ENCODE data around the gene KIF19.

Gene KIF19

GRCh38 chr17:74367206-74367605 lies 41.2 kb downstream of the KIF19 start, which contains the start of gene GPR142:
Gene GPR142 (plus strand): TSS chr17:74367506. CDS start chr17:74369541, 2,035 bp downstream.
- DNase-seq: no peak

DNA sequence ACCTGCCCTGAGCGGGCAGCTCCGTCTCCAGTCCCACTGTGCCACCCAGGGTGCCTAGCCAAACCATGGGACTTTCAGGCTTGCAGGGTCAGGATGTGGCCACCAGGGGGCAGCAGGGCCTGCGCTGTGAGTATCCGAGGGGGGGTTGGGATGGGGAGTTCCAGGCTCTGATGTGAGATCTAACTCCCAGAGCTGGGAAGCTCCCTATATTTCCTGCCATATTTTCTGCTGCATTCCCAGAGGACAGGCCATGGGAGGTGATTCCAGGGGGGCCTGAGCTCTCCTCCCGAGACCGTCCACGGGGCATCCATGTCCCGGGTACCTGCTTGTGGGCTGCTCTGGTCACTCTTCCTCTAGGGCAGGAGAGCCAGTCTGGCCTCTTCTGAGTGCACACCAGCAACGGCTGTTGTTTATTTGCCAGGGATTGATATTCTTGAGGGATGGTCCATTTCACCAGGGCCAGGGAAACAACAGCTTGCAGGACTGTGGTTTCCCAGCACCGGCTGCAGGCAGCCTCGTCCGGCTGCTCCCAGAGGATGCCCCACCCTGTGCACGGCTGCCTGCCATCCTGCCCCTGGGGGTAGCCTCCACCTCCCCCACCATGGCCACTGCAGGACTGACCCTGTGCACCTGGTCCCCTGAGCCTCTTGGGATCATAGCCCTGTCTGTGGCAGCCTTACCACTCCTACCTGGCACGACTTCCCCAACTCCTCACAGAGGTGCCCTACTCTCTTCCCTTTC lies 42.5 kb downstream of the KIF19 start:
- DNase-seq: peak; percentile 76

DNA sequence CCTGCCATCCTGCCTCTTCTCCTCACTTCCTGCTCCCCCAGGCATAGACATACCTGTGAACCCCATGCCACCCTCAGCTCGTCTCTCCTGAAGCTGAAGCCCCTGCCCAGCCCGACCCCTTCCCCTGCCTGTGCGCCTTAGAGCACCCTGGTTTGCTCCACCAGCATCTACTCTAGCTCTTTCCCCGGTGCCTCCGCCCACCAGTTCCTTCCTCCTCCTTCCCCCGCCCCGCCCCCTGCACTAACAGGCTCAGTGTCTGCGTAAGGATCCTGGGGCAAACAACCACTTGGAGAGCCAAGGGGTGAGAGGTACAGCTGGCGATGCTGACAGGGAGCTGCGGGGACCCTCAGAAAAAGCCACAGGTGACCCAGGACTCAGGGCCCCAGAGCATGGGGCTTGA lies 43.2 kb downstream of the KIF19 start:
- peak; percentile 65 for DNase-seq

- DNase-seq: no peak
These were observed 43.9 kb downstream of the KIF19 start for GRCh38 chr17:74369665-74370490.

- DNase-seq: no peak
These were observed 45.7 kb downstream of the KIF19 start for GRCh38 chr17:74371653-74372147.

DNA sequence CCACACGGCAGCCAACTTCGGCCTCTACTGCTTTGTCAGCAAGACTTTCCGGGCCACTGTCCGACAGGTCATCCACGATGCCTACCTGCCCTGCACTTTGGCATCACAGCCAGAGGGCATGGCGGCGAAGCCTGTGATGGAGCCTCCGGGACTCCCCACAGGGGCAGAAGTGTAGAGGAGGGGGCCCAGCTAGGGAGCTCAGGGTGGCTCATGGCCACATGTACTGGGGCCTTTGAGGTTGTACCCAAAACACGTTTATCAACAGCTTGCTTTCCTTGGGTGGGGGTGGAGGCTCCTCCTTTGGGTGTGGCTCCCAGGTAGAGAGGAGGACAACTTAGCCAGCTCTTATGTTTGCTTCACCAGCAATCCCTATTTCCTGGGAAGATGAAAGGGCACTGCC lies 46.4 kb downstream of the KIF19 start:
- DNase-seq: no peak

DNA sequence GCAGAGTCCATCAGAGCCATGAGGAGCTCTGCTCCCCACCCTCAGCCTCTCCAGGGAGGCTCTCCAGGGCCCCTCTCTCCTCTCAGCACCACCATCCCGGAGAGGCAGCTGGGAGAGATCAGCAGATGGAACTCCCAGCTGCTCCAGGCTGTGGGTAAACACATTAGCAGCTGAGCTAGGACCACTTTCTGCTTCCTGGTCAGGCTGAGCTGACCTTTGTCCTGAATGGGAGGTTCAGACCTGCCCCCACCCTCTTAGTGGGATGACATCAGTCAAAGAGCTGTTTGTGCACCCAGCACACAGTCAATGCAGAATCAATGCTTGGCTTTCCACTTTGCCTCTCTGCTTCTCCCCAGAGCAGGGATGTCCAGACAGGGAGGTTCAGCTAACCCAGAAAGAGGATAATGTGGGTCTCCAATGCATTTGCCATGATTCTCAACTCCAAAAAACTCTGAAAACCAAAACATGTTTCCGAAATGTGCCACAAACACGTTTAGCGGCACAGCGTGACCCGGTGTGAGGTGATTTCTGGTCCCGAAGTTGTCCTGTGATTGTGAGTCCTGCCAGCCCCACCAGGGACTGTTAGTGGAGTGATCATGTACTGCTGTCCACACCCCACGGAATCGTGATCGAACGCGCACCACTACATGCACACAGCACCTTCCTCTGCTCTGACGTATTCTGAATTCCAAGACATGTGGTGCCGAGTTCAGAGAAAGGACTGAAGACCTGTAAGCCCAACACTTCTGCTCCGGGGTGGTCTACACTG lies 48.0 kb downstream of the KIF19 start:
- DNase-seq: no peak

DNA sequence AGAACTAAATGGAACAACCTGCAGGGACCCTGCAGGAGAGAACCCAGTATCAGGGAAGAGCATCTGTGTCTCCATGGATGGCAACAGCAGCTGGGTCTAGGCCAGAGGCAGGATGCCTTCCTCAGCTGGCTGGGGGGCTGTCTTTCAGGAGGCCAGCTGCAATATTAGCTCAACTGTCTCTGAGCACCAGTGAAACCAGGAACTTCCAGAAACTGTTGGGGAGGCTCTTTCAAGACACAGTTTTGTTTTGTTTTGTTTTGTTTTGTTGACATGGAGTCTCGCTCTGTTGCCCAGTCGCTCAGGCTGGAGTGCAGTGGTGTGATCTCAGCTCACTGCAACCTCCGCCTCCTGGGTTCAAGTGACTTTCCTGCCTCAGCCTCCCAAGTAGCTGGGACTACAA lies 48.8 kb downstream of the KIF19 start:
- DNase-seq: no peak

DNA sequence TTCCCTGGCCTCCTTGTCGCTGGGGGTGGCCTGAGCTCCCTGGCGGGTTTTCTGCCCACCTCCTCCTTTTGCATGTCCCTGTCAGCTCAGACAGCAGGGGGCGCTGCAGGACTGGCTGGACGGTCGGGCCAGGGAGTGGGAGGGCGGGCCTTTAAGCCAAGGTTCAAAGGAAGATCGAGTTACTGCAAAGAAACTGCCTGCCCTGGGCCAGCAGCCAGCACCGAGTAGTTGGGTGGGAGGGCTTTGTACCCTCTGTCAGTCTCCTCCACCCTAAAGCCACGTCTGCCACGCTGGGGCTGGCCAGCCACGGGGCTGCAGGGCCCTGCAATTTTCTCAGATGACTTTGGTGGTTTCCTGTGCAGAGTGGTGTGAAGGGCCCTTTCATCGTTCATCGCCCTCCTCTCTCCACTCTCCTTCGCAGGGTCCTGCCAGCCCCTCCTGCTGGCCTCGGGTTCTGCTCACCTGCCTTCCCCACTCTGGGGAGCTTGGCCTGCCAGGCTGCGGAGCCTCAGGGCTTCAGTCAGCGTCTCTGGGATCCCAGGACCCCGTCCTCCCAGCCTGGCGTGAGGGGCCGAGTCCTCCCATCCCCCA lies 53.6 kb downstream of the KIF19 start:
- peak; percentile 92 for DNase-seq

DNA sequence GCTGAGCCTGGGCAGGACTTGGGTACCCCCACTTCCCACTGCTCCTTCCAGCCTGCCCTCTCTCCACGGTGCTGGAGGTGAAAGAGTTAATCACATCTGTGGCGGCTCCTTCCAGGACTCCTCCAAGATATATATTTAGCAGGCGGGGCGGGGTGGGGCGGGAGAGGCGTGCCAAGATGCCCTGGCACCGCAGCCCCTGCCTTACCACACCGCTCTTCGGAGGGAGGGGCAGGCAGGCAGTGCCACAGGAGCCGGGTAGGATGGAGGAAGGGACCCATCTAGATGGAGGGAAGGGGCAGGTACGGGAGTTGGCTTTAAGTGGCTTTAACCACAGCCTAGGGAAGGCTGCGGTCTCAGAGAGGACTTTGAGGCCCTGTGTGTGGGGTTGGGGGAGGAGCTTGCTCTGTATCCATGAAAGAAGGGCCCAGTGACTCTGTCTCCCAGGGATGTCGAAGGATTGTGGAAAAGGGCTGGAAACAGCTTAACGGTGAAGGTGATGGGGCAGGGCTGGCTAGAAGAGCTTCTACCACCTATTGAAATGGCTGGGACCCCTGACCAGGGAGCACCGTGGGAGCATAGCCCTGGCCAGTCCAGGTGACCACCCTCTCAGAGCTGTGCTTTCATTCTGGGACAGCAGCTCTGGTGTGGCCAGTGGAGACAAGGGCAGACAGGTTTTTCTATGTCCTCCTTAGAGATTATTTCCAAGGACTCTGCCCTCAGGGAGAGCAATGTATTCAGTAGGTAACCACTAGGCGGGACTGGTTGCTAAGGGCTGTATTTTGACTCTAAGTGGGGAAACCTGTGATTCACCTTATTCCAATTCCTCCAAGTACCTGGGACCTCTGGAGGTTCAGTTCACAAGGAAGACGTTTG lies 54.3 kb downstream of the KIF19 start:
- no peak for DNase-seq

DNA sequence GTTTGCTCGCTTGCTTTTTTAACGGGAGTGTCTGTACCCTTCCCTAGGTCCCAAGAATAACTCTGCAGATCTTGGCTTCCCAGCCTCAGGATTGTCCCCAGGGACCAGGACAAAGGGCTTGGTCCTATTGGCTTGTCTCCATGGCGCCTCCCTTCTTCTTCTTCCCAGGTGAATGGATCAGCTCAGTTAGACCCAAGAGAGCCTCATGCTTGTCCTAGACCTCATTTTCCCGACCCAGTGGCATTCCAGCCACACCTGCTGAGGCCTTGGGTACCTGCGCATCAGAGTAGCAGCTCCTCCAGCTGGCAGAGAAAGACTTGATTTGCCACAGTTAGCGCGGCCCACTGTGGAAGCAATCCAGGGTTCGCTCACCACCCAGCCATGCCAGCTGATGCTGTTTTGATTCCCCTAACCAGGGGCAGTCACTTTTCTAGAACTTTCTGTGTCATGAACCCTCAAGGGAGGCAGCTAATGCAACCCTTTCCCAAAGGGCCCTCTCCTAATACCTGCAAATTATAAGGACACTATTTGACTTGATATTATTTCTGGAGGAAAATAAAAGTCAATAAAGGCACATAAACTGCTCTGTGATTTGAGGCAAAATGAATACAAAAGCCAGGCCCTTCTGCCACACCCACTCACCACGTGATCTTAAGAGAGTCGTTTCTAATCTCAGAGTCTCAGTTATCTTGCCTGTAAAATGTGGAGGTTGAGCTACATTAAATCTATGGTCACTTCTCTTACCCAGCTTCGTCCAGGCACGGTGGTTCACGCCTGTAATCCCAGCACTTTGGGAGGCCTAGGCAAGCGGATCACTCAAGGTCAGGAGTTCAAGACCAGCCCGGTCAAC lies 55.2 kb downstream of the KIF19 start:
- no peak for DNase-seq

DNA sequence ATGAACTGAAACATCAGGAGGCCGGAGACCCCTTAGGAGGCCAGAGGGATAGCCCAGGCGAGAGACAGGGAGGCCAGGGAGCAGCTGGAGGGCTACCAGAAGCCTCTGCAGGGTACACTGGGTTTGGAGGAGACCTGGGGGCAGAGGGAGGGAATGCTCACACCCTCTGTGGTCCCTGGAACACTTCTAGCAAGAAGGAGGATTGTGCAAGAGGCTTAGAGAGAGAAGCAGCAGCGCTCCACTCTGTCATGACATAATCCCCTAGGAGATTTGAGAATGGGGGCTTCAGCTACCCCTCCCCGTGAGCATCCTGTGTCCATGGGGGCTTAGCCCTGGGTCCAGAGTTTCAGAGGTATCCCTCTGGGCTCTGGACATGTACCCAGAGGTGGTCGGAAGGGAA lies 57.1 kb downstream of the KIF19 start:
- DNase-seq: no peak

DNA sequence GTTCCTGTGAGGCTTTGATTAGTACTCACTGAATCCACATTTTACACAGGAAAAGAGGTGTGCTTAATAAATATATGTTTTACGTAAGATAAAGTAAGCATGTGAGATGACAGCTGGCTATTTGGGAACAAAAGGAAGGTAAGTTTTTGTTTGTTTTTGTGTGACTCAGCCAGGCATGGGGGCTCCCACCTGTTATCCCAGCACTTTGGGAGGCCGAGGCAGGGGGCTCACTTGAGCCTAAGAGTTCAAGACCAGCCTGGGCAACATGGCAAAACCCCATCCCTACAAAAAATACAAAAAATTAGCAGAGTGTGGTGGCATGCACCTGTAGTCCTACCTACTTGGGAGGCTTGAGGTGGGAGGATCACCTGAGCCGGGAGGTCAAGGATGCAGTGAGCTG lies 59.2 kb downstream of the KIF19 start:
- DNase-seq: no peak

- DNase-seq: no peak
These were observed 60.4 kb downstream of the KIF19 start for GRCh38 chr17:74386386-74386785.

- no peak for DNase-seq
These were observed 61.6 kb downstream of the KIF19 start for GRCh38 chr17:74387365-74388218.

DNA sequence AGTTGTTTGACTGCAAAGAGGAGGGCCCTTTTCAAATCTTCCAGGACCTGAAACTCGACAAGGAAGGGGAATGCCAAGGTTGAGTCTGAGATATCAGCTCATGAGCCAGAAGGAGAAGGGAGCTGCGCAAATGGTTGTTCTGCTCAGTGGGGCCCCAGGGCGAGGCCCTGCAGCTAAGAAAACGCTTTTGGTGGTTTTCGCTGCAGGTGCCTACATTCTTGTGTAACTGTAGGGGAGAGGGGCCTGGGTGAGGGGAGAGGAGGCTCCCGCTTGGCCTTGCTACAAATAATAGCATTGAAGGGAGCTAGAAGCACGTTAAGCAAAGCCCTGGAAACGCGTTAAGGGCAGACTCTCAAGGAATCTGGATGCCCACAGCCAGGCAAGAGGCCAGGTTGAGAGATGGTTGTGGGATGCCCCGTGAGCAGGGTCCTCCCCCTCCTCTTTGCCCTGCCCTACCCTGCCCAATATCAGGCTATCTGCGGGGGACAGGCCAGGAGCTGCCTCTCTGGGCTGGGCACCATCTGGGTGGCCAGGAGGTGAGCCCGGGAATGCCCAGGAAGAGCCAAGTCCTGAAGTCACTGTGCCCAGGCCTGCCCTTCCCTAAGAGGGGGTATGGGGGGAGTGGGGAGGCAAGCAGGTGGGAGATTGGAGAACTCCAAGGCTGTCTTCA lies 63.2 kb downstream of the KIF19 start:
- DNase-seq: no peak

- DNase-seq: no peak
These were observed 64.1 kb downstream of the KIF19 start for GRCh38 chr17:74389937-74390679.

Data from activated naive CD4-positive, alpha-beta T cell treated with Interleukin-2 at 50 U/mL for 16 hours (primary cell).